RKO (cell line): ENCODE results near the gene ZFHX2.

ENCODE experiments used
- DNase-seq: peaks from one replicate; pipeline ENCODE4 v3.0.0-alpha.2; 2016; ENCODE audit warnings: low spot score

Gene ZFHX2

DNA sequence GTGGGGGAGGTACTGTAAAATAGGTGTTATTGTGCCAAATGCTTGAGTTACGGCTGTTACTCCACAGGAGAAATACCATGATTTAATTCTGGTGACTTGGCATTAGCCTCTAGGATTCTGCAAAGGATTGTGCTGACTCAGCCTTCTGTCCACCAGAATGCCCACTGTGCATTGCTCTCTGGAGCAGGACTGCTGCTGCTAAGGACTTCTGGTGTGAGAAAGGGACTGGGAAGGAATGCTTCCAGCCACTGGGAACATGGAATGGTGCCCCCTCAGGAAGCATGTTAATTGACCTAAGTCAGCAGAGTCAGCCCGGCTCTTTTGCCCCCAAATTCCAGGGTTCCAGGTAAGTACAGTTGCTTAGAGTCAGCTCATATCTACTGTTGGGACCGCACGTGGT lies 32.9 kb downstream of the ZFHX2 start:
- DNase-seq, result no peak

DNA sequence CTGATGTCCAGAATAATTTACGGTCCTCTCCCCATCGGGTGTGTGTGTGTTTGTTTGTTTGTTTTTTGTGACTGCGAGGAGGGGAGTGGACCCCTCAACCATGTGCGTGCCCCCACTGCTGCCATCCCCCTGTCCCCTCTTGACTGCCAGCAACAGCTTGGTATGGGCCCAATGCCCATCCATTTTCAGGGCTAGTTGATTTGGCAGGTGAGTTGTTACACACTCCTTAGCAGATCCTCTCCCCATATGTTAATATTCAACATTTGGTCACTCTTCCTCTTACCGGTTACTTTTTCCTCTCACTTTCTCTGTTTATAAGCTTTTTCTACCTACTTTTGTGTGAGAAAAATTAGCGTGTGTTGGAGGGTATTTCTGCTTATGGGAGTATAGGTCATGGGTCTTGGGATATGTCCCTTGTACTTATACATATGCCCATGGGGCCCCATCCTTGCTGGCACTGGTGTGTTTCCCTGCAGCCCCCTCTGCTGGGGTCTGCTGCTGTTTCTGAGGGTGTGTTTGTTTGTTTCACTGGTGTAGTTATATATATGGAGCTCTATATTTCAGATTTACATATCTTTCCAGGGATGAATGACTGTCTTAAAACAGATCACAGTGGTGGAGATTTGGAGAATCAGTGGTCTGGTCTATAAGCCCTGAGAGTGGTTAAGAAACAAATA lies 33.8 kb downstream of the ZFHX2 start:
- DNase-seq, result no peak

DNA sequence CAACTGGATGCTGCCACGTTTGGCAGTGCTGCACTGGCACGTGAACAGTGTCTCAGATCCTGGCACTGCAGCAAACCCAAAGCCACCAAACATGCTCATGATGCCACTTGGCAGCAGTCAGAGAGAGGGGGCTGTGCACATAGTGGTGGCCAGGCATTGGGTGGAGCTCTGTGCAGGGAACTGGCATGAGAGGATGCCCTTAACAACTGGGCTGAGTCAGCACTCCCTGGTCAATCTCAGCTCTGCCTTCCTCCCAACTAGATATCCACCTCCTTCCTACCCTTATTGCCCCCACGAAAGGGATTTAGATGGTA lies 37.0 kb downstream of the ZFHX2 start:
- no peak for DNase-seq

DNA sequence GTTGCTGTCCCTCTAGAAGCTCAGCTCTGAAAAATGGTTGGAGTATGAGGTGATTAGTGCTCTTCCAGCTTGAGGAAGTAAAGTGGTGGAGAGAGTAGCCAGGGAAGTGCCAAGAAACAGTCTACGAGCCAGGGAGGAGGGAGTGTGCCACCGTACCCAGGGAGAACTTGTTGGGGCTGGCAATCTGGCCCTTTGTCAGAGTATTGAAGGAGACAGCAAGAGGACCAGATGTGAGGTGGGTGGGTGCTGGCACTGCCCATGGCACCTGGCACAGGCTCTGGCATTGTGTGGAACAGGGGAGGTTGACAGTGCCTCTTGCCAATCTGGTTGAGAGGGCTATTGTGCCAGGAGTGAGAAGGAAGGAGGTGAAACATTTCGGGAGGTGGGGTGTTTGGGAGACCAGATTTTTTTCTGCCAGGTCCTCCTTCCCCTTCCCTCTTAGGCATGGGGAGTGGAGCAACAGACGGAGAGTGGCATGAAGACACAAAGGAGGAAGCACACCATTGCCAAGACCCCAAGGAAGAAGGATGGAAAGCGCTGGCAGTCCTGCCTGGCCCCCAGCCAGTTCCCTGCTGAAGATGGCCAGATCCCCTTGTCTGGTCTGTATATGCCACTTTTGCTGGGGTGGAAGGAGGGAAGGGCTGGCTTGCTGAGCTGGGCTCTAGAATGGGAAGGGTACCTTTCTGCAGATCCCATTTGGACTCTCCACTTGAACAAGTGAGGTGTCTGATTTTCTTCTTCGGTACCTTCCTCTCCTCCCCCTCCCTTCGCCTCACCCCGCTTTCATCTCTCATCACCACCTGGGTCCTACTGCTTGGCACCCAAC lies 37.5 kb downstream of the ZFHX2 start:
- no peak for DNase-seq

DNA sequence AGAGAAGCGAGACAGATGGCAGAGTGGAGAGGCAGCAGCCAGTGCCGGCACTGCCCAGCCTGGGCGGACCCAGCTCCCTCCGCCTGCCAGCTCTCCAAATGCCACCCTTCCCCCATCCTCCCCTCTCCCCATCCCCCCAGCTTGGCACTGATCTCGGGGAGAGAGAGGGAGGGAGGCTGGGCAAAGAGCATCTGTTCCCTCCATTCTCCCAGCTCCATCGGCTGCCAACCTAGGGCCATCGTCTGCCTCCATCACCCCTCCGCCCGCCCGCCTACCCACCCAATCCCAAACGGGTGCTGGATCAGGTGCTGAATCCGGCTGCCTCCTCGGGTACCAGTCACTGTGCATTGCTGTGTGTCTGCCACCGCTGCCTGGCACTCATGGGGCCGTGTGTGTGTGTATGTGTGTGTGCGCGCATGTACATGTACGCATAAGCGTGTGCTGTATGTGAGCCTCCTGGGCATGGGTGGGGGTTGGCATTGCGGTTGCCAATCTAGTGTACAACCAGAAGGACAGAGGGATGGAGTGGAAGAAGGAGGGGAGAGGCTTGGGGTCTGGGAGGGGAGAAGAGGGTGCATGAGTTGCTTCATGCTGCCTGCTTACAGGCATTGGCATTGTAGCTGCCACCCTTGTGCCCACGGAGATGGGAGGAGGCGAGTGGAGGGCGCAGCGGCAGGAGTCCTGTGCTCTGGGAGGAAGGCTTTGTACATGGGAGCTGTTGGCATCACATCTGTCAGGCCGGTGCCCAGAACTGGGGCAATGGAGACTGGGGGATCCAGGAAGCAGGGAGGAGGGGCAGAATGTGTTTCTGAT lies 38.4 kb downstream of the ZFHX2 start:
- DNase-seq, result no peak

DNA sequence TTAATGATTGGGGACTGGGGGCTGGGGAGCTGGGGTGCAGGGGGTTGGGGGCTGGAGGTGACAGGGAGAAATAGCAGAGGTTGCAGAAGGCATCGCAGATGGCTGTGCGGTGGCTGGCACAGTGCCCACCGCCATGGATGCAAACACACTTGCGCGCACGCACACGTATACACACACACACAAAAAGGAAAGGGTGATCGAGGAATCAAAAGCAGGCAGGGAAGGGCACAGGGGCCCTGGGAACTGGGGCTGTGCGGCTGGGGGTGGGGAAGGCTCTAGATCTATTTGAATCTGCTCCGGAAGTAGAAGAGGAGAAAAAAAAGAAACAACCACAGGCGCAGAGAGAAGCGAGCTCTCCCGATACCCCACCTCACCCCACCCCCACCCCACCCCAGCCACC lies 39.4 kb downstream of the ZFHX2 start:
- DNase-seq, result no peak

DNA sequence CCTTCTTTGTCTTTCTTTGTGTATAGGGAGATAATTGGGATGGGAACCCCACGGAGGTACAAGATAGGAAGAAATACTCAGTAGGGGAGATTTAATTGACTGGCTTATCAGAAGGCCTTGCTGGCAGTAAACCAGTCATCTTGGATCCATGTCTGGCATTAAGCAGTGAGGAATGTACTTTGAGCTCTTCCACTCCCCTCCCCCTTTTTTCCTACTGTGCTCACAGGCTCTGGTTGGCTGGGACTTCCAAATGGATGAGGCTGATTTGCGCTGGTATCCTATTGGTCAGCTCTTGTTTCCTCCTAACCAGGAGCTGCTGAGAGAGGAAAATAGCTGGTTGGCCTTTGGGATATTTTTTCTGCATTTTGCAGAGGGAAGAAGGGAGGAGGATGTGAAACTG lies 57.3 kb downstream of the ZFHX2 start:
- no peak for DNase-seq

DNA sequence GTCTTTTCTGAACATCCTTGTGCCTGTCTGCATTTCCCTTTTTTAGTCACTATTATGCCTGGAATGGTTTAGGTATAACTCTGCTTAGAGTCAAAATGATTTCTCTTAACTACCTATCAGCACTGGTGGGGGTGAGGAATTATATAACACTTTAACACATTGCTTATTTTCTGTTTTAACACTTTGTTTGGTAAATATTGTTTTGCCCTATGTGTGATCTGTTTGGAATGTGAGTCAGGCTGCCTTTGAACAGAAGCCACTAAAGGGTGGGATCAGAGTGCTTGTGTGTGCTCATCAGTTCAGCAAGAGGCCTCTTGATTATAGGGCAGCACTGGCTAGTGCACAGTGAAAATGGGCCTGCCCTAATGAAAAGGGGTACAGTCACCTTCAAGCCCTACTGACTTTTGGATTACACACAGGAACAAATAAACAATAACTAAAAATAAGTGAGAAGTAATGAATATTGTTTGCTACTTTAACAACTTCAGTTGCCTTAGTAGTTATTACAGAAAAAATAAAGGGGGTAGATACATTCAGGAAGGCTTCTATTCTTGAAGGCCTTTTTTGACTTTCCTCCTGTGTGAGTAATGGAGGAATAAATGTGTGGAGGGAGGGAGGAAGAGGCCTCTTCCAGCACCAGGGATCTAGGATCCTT lies 58.8 kb downstream of the ZFHX2 start:
- no peak for DNase-seq

DNA sequence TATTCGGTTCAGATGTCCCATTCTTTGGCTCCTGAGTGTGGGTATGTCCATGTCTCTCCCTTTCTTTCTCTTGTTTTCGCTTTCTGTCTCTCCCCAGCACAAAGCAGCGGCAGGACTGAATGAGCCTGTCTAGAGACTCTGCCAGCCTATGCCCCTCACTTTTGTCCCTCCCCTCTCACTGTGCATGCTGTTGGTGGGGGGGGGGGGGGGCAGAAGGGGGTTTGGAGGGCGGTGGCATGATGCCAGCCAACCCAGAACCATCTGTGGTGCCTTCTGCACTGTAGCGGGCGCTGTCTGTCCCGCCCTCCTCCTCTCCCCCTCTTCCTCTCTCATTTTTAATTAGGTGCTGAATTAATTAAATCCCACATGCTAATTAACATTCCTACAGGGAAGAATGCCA lies 64.3 kb downstream of the ZFHX2 start:
- DNase-seq, result no peak

DNA sequence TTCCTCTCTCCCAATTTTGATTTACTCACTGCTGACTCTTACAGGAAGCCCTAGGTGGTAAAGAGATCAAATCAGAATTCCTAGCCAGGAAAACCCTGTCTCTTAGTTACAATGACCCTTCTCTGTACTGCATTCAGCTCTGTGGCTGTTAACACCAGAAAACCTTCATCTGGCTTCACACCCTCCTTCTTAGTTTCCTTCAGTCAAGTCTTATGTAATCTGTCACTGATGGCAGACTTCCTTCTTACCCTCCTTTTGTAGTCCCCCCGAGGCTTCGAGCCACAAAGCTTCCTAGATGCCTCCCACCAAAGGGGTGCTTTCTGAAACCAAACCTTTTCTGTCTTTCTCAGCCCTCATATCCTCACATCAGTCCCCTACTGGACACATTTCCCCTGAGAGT lies 65.5 kb downstream of the ZFHX2 start:
- DNase-seq, result no peak

DNA sequence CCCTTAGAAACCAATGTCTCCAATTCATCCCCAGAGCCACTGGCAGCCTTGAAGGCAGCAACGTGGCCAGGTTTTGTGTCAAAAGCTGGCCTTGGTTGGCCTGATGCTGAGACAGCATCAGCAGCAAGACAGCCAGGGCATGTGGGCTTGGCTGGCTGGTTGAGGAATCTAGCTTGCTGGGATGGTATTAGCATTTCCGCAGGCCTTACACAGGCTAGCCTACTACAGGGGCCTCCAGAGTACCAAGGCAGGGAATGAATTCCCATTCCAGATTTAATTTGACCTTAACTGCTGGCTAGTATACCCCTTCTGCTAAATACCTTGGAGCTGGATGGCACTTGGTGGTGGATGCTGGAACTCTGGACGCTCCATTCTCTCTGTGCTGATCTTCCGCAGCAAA lies 66.2 kb downstream of the ZFHX2 start:
- no peak for DNase-seq

DNA sequence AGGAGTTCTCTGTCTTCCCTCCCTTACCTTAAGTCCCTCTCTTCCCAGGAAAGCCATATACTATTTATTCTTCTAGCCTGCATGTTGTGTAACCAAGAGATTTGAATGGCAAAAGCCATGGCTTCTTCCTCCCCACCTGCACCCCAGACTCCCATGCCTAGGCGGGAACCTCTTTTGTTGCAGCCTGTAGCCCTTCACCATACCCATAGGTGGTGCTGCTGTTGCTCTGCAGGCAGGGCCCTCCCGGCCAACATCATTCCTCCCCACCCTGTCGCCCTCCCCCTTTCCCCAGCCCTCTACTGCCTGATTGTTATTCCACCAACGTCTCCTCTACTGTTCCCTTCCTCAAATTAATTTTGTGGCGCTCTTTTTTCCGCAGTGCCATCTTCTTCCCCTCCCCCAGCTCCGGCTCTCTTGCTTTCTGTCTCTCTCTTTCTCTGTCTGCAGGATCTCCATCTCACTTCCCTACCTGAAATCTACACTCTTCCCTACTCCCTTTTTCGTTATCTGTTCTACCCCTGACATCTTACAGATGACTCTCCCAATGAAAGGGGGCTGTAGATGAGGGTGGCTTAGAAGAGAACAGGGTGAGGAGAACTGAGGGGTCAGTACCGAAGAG lies 68.2 kb downstream of the ZFHX2 start:
- DNase-seq, result no peak

DNA sequence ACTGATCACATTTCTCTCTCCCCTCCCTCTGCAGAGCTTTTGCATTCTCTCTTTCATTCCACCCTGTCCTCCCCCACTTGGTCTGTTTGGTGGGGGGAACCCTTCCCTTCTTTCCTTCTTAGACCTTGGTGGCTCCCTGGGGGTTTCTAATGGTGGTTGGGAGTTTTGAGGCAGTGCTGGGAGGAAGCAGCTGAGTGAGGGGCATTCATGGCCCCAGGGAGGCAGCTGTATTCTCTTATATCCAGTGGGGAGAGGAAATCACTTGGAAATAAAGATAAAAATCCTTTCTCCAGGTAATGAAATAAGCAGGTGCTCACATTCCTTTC lies 68.8 kb downstream of the ZFHX2 start:
- DNase-seq, result no peak

DNA sequence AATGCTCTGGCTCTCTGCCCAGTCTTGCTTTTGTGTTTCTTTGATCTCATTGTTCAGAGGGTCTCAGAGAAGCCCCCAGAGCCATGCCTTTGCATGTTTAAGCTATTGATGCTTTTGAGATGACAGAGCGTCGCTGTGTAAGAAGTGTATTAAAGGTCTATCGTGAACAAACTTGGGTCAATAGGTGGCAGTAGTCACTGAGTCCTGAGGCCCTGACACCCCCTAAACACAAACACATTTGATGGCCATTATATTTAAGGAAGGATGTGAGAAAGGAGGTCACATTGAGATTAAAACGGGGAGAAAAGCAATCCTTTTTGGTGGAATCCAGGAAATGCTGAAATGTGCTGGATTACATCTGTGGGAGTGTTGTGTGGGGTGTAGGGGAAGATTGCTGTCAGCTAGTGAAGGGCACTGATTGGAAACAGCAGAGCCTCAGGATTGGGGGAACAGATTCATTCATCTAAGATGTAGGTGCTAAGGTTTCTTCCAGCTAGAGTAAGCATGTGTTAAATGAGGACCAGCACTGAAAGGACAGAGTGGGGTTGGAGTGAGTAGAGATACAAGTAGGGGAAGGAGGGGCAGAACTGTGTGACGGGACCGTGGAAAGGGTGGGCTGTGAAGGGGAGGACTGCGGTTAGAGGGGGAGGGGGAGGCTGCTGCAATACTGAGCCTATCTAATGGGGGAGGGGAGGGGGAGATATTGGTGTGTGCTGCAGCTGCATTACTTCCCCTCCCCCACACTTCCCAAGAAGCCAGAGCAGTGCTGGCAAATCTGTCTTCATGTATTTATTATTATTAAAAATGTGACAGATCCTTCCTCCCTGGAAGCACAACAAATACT lies 69.4 kb downstream of the ZFHX2 start:
- DNase-seq, result no peak

DNA sequence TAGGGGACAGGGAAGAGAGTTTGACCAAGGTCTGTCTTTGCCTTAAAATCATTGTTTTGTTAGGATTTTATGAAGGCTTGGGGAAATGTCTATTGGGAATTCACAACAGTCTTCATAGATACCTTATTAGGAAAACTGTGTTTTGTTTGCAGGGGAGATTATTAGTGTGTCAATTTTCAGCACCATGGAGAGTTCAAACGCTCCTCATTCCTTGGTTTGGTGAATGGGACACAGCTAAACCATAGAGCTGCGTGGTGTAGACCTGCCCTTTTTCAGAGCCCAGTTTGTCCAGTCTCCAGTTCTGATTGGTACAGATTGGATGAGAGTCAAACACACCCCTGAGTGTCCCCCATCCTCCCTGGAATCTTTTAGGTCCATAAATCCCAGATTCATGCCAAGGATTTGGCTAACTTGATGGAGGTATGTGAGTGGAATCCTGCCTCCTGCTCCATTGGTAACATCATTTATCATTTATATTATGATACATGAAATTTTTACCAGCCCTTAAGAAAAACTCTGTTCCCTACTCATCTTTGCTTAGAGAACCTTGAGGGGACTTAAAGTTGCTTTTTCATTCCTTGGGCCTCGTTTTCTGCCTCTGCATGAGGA lies 70.1 kb downstream of the ZFHX2 start:
- peak; percentile 38 for DNase-seq

DNA sequence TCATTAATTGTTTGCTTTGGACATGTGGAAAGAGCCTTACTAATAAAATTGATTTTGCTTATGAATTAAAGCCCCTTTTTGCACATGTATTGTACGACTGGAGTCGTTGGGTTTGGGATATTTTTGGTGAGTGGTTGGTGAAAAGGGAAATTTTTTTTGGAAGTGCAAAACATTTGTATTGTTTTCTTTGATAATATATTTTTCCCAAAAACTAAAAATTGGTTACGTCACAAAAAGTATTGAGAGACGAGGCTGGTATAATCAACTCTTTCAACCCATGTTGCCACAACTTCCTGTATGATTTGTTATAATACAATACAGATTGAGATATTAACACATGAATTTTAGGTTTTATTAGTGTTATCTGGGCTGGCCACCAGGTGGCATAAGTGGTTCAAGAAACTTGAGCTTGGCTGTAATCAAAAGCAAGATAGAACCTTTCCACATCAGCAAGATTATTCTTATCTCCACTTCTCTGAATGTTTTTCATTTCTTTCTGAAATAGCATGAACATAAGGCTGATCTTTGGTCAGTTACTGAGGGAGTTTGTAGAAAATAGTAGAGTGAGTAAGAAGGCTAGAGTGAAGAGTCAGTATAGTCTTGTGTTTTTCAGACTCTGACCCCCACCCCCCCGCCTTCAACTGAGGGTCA lies 73.3 kb downstream of the ZFHX2 start:
- DNase-seq, result peak; percentile 75

DNA sequence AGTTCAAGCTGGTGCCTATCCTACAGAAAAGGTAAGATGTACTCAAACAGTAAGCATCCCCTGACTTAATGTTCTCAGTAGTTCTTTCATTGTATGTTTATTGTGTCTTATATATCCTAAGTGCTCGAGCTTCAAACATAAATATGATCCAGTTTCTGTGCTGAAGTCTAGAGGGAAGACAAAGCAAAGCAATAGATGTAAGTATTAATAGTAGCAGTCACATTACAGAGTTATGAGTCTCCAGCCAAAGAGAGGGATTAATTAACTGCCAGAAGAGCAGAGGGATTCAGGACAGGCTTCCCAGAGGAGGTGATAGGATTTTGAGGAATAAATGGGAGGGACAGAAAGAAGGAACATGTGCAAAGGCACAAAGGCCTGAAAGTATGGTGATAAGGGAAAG lies 80.6 kb downstream of the ZFHX2 start:
- no peak for DNase-seq
